DMS53 (cell line): ENCODE data around the gene ARHGDIA.
"Not testable (repeated sequence)": the region's sequence is repeated elsewhere in the genome, so short reads cannot be mapped to it uniquely, and the experiment has no call there.

Experiments
- DNase-seq: peaks from one replicate; lab custom pipeline; 2025; lab: John Stamatoyannopoulos, UW

ARHGDIA gene

DNA sequence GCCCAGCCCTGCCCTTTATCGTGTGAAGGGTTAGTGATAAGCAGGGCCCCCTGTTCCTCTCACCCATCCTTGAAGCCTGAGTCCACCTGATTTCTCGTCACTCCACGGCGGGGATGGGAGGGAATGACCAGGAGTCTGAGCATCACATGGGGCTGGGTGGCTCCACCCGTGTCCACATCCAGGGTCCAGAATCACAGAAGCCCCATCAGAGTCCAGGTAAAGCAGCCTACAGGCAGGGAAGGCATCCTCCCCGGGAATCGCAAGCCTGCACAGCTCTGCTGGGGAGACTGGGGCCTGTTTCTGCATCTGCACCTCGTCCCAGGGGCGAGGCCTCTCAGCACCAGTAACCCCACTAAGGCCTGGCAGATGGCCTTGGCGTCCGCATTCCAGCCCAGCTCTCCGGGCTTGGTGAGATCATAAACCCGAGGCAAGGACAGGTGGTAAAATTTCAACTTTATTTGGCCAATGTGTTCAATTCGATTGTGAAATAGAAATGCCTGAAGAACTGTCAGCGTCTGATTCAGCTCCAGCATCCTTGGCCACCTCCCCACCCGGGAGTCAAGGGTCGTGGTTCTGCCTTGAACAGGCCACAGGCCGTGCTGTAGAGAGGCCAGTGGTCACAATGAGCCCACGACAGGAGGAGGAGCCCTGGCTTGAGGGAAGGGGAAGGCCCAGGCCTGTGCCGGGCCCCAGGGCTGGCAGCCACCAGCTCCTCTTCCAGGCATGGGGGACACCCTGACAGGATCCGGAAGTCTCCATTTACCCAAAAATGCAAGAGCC is 28.2 kb downstream of the ARHGDIA start:
- no peak for DNase-seq

DNA sequence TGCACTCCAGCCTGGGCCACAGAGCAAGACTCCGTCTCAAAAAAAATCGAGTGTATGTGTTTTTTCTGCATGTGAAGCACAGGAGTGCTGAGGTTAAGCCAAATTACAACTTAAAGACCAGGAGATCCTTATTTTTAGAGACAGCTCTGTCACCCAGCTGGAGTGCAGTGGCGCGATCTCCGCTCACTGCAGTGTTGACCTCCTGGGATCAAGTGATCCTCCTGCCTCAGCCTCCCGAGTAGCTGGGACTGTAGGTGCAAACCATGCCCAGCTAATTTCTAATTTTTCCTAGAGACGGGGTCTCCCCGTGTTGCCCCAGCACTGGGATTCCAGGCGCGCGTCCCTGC is 28.8 kb downstream of the ARHGDIA start:
- DNase-seq: no peak

DNA sequence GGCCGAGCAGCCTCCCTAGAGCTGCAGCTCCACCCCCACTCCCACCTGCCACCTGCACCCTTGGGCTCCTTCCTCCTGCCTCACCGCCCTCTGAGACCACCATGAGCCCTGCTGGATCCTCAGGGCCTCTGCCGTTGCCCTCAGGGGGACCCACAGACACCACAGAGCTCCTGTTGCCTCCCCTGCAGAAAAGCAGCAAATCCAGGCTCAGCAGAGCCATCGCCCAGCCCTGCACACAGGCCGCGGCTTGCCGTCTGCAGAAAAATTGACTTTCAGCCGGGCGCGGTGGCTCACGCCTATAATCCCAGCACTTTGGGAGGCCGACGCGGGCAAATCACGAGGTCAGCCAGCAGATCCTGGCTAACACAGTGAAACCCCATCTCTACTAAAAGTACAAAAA is 29.3 kb downstream of the ARHGDIA start:
- no peak for DNase-seq

DNA sequence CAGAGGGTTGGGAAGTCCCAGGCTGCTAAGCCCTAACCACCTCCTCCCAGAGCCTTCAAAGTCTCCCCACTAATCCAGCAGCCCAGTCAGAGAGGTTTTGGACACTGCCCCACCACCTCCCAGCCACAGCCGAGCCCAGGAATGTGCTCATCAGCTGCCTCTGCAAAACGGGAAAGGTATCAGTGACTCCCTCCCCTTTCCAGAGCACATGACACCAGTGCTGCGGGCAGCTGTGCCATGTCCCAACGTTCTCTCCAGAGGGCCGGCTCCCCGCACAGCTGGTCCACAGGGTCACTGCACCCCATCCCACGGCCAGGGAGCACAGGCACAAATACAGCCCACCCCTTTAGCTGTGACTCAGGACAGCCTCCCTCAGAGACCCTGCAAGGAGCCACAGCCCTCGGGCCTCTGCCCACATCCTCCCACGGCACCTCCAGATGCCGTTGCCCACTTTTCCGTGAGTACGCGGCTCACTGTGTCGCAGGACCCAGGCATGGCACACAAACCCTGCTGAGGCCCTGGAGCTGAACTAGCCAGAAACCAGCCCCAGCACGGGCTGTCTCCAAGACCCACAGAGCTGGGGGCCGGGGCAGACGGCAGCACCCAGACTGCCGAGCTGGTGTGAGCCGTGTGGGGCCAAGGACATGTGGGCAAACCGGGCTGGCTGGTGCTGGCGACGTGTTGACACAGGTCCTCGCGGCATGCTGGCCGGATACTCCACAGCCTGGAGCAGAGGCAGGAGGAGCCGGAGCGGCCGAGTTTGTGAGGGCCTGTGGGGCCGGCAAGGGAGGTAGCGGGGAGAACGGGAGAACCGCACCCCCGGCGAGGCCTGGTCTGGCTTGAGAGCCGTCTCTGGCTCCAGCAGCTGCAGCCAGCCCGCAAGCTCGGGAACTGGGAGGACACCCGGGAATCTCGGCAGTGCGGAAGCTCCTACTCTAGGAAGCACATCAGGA is 30.0 kb downstream of the ARHGDIA start:
- peak; percentile 45 for DNase-seq

DNA sequence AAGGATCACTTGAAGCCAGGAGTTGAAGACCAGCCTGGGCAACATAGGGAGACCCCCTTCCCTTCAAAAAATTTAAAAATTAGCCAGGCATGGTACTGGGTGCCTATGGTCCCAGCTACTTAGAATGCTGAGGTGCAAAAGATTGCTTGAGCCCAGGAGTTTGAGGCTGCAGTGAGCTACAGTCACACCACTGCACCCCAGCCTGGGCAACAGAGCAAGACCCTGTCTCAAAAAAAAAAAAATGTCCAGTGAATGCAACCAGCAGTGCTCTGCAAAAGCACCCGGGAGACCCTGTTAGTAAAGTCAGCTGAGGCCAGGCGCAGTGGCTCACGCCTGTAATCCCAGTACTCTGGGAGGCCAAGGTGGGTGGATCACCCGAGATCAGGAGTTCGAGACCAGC is 31.1 kb downstream of the ARHGDIA start:
- DNase-seq: not testable (repeated sequence)

DNA sequence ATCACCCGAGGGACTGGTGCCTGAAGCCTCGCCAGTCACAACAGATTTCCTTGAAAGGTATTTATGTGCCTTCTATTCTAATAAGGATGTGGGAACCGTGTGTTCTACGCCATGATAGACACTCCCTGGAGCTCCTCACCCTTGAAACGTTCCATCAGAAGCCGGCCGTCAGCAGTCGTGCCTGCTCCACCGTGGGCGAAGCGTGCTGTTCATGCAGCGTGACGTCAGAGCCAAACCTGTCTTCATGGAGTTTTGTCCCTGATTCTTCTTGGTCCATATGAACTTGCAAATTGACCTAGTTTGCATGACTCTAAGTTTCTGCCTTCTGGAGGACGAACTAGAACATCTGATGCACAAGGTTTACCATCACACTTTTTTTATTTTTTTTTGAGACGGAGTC is 31.8 kb downstream of the ARHGDIA start:
- DNase-seq: no peak

DNA sequence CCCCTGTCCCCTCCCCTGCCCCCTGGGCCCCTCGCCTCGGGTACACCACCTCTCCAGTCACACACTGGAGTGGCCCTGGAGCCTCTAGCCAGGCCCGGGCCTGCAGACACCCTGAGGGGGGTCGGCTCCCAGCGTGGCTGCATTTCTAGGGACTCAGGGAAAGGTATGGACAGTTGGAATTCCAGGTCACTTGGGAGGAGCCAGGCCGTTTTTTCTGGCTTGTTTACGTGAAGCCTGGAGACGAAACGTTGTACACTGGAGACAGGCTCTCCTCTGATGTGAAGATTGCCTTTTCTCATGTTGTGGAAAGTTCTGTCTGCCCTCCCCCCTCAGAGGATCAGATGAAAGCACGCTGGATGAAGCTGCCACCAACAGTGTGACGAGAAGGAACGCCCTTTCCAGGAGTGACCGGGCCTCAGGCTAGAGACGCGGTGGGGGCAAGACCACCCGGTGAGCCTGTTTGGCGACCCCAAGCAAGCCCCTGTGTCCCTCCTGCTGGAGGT is 32.3 kb downstream of the ARHGDIA start:
- DNase-seq: no peak

DNA sequence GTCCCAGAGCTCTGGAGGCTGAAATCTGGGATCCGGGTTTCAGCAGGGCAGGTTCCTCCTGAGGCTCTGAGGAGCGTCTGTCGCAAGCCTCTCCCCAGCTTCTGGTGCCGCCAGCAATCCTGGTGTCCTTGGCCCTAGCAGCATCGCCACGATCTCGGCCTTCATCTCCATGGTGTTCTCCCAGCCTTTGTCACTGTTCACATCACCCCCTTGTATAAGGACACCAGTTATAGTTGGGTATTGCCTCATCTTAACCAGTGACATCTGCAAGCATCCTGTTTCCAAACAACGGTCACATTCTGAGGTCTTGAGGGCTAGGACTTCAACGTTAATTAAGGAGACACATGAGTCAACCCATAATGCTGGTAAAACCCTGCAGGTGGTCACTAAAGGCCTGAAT is 33.5 kb downstream of the ARHGDIA start:
- DNase-seq: no peak

DNA sequence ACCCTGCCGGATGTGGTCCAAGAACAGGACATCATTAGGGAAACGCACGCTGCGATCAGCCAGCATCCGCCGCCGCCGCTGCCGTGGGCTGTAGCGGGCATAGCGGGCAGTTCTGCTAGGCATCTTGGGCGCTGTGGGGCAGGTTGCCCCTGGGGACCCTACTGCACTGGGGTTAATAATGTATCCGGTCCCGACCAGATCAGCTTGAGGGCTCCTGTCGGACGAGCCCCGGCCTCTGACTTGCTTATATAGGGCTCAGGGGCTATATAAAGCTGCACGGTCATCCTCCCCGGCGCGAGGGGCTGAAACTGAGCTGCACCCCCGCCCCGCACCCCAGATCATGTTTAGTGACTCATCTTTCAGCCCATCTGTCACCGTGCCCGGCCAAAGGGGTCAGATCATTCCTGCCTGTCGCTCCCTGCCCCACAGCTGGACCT is 36.3 kb downstream of the ARHGDIA start, which contains the start of gene PPP1R27:
Gene PPP1R27, minus strand, starts transcription at position 220 of the 437 bp plus-strand sequence. Its CDS starts 97 bp downstream, at position 123.
- no peak for DNase-seq

DNA sequence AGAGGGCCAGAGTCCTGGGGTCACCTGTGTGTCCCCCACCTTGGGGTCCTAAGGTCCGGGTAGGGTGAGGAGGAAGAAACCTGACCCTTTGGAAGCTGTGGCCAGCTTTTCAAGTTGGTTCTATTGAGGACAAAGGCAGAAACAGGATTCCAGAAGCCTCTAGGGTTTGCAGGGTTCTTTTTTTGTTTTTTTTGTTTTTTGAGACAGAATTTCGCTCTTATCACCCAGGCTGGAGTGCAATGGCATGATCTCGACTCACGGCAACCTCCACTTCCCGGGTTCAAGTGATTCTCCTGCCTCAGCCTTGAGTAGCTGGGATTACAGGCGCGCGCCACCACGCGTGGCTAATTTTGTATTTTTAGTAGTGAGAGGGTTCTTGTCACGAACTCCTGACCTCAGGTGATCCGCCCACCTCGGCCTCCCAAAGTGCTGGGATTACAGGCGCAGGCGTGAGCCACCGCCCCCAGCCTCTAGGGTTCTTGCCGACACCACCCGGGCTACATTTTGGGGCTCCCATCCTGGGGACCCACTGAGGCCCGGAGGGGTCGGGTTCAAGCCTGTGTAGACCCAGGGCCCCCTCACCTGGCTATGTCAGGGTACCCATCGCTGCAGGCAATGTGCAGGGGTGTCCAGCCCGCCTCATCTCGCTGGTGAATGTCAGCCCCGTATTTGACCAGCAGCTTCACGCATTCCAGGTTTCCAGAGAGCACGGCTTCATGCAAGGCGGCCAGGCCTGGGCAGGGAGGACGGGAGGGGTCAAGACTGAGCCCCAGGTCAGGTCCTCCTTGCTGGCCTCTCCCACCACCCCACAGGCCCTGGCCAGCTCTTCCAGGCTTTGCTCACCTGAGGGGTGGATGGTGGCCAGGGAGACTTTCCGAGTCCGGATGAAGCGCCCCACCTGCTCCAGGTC is 37.0 kb downstream of the ARHGDIA start:
- DNase-seq: no peak

DNA sequence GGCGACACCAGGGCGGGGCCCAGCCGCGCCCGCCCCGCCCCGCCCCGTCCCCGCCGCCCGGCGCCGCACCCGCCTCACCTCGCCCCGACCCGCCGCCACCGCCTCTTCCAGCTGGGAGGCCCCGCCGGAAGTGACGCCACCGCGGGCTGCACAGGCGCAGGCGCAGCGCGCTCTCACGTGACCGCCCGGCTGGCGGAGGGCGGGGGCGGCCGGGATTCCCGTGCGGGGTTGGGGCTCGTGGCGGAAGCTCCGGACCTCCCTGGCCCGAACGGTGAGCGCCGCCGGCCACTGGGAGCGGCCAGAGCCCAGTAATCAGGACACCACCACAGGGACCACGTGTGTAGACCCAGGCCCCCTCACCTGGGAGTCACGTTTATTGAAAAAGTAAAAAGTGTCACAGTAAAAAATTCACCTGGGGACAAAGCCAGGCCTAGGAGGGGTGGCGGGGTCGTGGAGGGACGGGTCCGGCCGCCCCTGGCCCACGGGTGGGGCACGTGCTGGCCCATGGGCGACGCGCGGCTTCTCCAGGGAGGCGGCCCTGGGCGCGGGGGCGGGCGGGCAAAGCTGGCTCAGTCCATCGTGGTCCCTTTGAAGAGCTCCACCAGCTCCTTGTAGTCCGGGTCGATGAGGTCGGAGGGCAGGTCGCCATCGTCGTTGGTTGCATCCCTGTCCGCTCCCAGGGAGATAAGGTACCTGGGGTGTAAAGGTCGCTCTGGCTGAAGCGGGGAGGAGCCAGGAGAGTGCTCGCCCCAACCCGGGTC is 37.8 kb downstream of the ARHGDIA start, which contains the start of gene MCRIP1:
Gene MCRIP1, minus strand, starts transcription at position 132 of the 761 bp plus-strand sequence. CDS start 8,785 bp downstream, outside the sequence.
- peak; percentile 99 for DNase-seq

DNA sequence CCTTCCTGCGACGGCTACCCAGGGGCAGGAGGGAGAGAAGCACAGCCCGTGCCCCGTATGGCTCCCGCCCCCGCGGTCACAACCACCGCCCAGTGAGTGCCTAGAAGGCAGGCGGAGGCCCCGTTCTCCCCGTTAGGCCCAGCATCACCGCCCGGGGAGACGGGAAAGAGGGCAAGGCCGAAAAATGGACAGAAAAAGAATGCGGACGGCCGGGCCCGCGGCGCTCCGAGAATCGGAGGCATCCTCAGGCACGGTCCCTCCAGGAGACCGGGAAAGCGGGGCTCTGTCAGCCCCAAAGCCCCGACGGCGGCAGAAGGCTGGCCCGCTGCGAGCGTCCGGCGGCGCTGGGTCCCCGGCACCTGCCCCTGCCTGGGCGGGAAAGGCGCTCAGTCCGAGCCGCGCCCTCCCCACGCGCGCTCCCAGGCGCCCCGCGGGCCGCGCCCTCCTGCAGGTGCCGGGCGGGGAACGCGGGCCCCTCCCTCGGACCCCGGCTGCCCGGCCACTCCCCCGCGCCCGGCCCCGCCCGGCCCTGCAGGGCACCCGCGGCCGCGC is 38.5 kb downstream of the ARHGDIA start:
- no peak for DNase-seq

DNA sequence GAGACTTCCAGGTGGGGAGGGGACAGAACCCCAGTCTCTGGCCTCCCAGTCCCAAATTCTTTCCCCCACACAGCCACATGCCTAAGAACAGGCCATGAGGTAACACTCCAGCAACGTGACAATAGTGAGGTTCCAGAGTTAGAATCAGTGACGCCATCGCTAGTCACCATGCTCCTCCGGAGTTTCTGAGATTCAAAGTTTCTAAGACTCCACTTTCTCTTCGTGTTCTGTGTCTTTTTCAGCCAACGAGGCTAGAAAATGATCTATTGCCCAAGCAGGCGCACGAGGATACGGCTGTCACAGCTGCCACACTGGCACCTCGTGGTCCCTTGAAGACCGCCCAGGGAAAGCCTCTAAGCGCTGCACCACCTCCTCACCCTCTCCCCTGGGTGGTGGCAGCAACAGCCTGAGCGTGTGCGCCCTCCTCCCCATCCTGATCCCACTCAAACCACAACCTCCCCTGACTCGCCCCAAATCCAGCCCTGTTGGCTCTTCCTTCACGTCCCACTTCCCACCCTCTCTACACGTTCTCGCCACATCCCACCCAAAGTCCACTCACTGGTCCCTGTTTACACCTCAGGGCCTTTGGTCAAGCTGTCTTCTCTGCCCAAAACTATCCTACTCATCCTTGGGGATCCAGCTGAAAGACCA is 39.1 kb downstream of the ARHGDIA start:
- DNase-seq: no peak

DNA sequence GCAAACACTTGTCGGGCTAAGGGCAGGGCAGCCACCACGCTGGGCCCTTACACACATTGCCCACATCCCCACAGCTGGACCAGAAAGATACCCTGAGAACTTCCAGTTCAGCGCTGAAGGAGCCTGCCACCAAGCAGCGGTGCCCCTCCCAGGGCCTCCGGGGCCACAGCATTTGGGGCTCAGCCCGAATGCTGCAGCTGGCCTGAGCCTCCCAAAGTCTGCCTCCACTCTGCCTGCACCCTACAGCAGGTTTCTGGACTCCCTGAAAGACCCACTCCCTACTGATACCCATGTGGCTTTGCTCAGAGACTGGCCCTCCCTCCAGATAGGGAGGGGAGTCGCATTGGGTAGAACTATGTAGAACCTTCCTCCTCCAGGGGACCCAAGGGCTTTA is 39.6 kb downstream of the ARHGDIA start:
- no peak for DNase-seq

DNA sequence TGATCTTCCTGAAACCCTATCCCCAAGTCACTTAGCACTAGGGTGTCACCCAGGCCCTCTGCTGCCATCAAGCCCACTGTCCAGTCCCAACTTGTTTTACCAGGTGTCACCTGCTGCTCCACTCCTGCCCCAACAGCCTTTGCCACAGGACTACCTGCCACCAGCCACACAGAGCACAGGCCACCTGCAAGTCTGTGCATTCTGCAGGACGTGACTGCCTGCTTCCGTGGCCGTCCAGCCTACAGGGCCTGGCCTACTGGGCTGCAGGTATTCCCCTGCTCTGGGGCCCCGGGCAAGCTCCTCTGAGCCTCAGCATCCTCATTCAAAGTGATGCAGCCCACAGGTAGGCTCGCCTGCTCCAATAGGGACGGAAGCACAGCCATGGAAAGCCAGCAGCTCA is 41.3 kb downstream of the ARHGDIA start:
- no peak for DNase-seq

DNA sequence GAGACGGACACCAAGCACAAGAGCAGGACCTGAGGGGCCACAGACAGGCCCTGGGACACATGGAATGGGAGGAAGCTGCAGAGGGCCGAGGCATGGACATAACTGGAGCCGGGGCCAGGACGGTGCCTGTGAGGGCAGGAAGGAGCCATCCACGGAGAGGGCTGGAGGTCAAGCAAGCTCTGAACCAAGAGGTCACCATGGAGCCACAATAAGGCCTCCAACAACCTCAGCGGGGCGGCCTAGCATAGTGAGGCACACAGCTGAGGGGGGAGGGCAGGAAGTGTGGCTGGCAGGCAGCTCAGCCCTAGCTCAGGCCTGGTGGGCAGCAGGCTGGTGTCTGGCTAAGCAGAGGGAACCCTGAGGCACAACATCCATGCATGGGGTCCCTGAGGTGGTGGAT is 42.5 kb downstream of the ARHGDIA start:
- DNase-seq: no peak

DNA sequence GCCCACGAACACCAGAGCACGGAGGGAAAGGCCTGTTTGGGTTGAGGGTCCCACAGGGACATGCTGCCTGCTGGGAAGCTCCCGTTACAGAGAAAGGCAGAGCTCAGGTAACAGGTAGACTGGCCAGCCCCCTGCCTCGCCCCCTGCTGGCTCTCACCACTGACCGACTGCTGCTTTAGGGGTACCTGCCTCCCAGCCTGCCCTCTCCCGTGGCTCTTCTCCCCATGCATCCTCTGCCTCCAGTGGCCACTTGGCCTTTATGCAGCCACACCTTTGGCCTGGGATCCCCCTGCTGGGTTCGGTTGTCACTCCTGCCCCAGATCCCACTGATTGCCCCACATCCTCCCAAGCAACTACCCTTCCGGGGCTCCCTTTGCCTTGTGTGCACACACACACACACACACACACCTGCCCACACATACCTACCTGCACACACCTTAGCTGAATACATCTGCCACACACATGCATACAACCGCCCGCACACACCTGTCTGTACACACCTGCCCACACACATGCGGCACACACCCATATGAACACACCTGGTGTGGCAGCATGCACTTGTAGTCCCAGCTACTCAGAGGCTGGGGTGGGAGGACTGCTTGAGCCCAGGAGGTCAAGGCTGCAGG is 45.2 kb downstream of the ARHGDIA start:
- no peak for DNase-seq

DNA sequence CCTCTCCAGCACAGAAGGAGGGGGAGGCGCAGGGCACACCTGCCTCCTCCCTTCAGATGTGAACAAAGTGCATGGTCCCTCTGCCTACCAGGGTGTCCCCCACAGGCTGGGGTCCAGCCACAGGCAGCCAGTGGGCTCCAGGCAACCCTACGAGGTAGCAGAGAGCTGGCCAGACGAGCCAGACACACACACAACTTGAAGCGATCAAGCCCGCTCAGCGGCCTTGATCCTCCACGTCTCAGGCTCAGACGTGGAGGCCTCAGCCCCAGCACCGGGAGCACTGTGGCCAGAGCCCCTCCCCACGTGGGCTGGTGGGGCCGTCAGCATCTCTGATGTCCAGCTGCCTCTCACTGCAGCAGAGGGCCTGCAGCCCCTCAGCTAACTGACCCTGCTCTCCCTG is 46.5 kb downstream of the ARHGDIA start:
- no peak for DNase-seq

DNA sequence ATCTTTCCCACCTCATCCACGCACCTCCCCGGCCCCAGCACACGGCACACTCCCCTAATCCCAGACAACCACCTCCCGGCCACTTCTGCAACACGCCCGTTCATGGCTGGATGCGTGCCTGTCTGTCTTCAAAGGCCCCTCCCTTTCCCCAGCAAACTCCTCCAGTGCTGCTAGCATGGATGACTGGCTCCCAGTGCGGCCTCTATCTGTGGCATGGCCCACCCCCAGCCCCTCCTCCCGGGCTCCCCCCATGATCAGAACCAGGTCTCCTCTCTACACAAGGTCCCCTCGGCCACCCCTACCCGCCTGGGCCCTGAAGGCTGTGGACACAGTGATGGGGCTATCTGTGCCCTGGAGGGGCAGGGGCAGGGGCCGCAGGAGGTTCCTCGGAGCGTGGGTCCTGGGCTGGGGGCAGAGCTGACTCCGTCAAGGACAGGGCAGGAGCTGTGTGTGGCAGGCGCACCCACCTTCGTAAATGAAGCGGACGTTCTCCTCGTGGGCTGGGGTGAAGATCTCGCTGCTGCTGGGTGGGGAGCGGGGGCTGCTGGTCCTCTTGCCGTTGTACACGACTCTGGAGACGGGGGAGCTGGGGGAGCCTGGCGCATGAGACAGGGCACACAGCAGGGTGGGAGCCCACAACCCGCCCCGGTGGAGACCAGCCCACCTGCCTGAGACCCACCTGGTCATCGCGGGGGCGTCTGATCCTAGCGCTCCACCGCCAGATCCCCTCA is 47.2 kb downstream of the ARHGDIA start:
- no peak for DNase-seq
